KMS-11 (cell line): ENCODE measurements around the gene CAPN9.

Experiments used
- H2AFZ ChIP-seq: fragments of 200-600 bp; sonication (generic); 2 replicates; pipeline ENCODE4 v1.6.1; 2016; ENCODE audit warnings: antibody characterized with exemption, mixed run types, low read depth
- H3K27ac ChIP-seq: fragments of 200-600 bp; sonication (generic); 2 replicates; pipeline ENCODE4 v1.6.1; 2016; ENCODE audit warnings: mild to moderate bottlenecking, mixed run types
- H3K27me3 ChIP-seq: fragments of 200-600 bp; sonication (generic); 2 replicates; pipeline ENCODE4 v1.6.1; 2017; ENCODE audit warnings: mild to moderate bottlenecking, low read depth, mixed run types, moderate library complexity; ENCODE audit not compliant: insufficient read depth
- H3K36me3 ChIP-seq: fragments of 200-600 bp; sonication (generic); 2 replicates; pipeline ENCODE4 v1.6.1; 2017; ENCODE audit warnings: mild to moderate bottlenecking, mixed run types; ENCODE audit not compliant: insufficient read depth
- H3K4me1 ChIP-seq: fragments of 200-600 bp; sonication (generic); 2 replicates; pipeline ENCODE4 v1.6.1; 2016; ENCODE audit warnings: mild to moderate bottlenecking, low read depth, mixed run types; ENCODE audit not compliant: poor library complexity, severe bottlenecking
- H3K4me2 ChIP-seq: fragments of 200-600 bp; sonication (generic); 2 replicates; pipeline ENCODE4 v1.7.0; 2016; ENCODE audit warnings: mild to moderate bottlenecking, mixed run types
- H3K4me3 ChIP-seq: fragments of 200-600 bp; sonication (generic); IDR thresholded peaks from 2 replicates; pipeline ENCODE4 v1.6.1; 2017; ENCODE audit warnings: low read depth, low read length, mixed read lengths; ENCODE audit not compliant: insufficient read depth
- H3K79me2 ChIP-seq: fragments of 200-600 bp; sonication (generic); 2 replicates; pipeline ENCODE4 v1.6.1; 2016; ENCODE audit warnings: low read depth, mixed run types; ENCODE audit not compliant: insufficient read depth
- H3K9ac ChIP-seq: fragments of 200-600 bp; sonication (generic); 2 replicates; pipeline ENCODE4 v1.6.1; 2016; ENCODE audit warnings: mild to moderate bottlenecking, mixed run types
- H4K20me1 ChIP-seq: fragments of 200-600 bp; sonication (generic); 2 replicates; pipeline ENCODE4 v1.6.1; 2016; ENCODE audit warnings: mild to moderate bottlenecking, mixed run types; ENCODE audit not compliant: insufficient read depth
- TF ChIP-seq, protein P1 (sequence below): fragments of 200-600 bp; sonication (generic); conservative IDR thresholded peaks from 2 replicates; pipeline ENCODE4 v1.6.1; 2017; ENCODE audit warnings: low read depth, mild to moderate bottlenecking, antibody characterized with exemption, low read length, moderate library complexity, mixed read lengths

The CAPN9 gene

DNA sequence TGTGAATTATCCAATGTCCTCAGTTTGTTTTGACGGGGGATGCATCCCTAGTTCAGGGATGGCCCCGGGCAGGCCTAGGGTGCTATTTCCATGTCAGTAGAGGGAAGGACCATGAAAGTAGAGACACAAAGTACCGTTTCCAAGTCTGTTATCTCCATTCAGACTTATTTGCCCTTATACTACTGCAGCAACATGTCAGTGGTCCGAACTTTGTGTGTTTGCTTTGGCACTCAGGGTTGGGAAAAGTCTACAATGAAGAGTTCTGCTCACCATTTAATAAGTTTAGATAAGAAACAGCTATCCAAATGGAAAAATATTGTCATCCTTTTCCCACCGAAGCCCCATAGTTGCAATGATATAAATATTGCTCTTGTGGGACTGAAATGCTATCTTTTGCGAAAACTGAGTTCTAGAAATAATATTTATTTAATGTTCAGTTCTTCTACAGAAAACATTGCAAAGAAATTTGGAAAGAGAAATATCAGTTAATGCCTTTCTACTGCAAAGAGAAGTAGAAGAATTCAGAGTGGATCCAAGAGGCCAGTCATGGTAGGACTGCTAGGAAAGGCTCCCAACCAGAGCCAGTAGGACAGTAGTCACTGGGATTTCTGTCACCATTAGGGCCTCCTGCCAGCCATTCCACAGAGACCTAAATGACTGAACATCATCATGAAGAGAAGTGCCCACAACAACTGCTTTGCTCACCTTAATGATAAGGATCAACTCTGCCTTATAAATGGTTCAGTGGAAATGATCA lies 21.8 kb upstream of the CAPN9 start:
- Histone ChIP-seq H3K79me2 (no peaks in the 10 kb centered on the region), H3K4me3 (no peak overlapping the region), H2AFZ (no peak overlapping the region), H3K9ac (no peak overlapping the region), H3K27ac (no peak overlapping the region), H3K4me1 (no peaks in the 10 kb centered on the region), H4K20me1 (no peaks in the 10 kb centered on the region), H3K4me2 (no peak overlapping the region), H3K36me3 (no peaks in the 10 kb centered on the region), H3K27me3 (no peaks in the 10 kb centered on the region)
- TF ChIP-seq, protein P1, sequence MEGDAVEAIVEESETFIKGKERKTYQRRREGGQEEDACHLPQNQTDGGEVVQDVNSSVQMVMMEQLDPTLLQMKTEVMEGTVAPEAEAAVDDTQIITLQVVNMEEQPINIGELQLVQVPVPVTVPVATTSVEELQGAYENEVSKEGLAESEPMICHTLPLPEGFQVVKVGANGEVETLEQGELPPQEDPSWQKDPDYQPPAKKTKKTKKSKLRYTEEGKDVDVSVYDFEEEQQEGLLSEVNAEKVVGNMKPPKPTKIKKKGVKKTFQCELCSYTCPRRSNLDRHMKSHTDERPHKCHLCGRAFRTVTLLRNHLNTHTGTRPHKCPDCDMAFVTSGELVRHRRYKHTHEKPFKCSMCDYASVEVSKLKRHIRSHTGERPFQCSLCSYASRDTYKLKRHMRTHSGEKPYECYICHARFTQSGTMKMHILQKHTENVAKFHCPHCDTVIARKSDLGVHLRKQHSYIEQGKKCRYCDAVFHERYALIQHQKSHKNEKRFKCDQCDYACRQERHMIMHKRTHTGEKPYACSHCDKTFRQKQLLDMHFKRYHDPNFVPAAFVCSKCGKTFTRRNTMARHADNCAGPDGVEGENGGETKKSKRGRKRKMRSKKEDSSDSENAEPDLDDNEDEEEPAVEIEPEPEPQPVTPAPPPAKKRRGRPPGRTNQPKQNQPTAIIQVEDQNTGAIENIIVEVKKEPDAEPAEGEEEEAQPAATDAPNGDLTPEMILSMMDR = no peak

DNA sequence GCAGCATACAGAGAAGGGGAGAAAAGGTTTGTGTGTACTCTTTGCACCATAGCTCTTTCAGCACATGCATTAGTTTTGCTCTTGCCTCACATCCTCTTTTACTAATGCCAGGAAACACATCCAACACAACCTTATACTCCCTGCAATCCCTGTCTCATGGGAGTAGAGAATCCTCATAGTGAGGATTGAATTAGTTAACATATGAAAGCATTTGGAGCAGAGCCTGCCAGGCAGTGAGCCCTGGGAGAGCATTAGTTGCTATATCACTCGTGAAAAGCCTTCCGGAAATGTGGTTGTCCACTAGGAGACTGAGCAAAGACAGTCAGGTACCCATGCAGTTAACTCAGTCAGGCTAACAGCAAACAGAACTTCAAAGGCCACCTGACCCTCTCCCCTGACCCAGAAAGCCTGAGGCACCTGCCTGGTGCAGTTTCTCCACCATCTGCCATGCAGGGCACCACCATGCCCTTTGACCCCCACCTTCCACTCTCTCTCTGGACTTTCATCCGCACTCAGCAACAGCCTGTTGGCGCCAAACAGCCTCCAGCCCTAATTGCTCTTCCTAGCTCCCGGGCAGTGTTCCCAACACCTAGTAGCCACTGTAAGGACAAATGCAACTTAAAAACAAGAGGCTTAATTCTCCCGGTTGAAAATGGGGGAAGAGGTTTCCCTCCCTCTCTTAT lies 18.3 kb upstream of the CAPN9 start:
- H3K27ac ChIP-seq = no peak overlapping the region
- H3K4me1 ChIP-seq = no peaks in the 10 kb centered on the region
- H4K20me1 ChIP-seq = no peaks in the 10 kb centered on the region
- H3K79me2 ChIP-seq = no peaks in the 10 kb centered on the region
- H3K4me3 ChIP-seq = no peak overlapping the region
- no peaks in the 10 kb centered on the region for H3K27me3 ChIP-seq
- H3K36me3 ChIP-seq = no peaks in the 10 kb centered on the region
- H3K4me2 ChIP-seq = no peak overlapping the region
- TF ChIP-seq, protein P1 = no peak
- H3K9ac ChIP-seq = no peak overlapping the region
- H2AFZ ChIP-seq = no peak overlapping the region

DNA sequence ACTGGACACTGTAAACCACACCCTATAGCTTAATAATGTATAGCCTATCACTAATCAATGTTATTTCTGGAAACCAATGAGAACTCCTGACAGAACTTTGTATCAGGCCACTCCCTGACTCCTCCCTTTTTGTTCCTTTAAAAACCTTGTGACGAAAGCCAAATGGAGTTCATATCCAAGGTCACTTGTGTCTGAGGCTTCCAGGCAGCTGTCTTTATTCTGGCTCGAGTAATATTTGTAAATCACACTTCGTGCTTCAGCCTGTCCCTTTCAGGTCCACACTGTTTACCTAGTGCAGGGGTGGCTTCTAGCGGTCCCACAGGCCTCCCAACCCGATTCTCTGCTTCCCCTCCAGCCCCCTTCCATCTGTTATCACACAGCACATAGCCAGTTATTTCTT lies 16.2 kb upstream of the CAPN9 start:
- Histone ChIP-seq H3K36me3 (no peaks in the 10 kb centered on the region), H4K20me1 (no peaks in the 10 kb centered on the region), H3K27ac (no peak overlapping the region), H3K79me2 (no peaks in the 10 kb centered on the region), H3K4me1 (no peaks in the 10 kb centered on the region), H3K4me3 (no peak overlapping the region), H2AFZ (no peak overlapping the region), H3K27me3 (no peaks in the 10 kb centered on the region), H3K9ac (no peak overlapping the region), H3K4me2 (no peak overlapping the region)
- TF ChIP-seq, protein P1 = no peak

DNA sequence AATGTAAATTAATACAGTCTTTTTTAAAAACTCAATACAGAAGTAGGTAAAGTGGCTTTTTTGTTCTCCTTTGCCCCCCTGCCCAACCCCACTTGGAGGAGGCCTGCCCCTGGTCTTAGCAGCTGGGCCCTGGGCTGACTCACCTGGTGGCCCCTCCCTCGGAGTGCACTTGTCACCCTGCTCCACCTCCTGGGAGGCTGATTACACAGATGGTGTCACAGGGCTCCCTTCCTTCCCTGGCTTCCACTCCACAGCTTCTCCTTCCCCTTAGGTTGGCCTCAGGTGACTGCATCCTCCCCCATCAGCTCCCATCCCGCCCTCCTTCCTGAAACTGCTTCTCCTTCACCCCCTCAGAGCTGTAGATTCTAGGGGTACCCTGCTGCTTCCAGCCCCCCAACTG lies 11.7 kb upstream of the CAPN9 start:
- Histone ChIP-seq H3K9ac (no peak overlapping the region), H3K27ac (no peak overlapping the region), H3K79me2 (no peaks in the 10 kb centered on the region), H3K36me3 (no peaks in the 10 kb centered on the region), H3K4me3 (no peak overlapping the region), H3K4me2 (no peak overlapping the region), H2AFZ (no peak overlapping the region), H3K4me1 (no peaks in the 10 kb centered on the region), H4K20me1 (no peaks in the 10 kb centered on the region), H3K27me3 (no peaks in the 10 kb centered on the region)
- TF ChIP-seq, protein P1 = no peak
